ENCODE measurements around the gene BTBD16.
A peak's percentile ranks its signal among the peaks of the same experiment; 100 is the strongest.

BTBD16 gene

GRCh38 chr10:122271076-122271475, at the start of gene BTBD16:
Gene BTBD16, plus strand, starts transcription at chr10:122271296. Its CDS starts 3,786 bp downstream, at chr10:122275082.
- DNase-seq (ENCODE audit: low spot score), result no peak

- no peak for DNase-seq (ENCODE audit: low spot score)
Measured at GRCh38 chr10:122221958-122222357, 49.1 kb upstream of the BTBD16 start.

GRCh38 chr10:122222638-122223037, 48.5 kb upstream of the BTBD16 start:
- no peak for DNase-seq (ENCODE audit: low spot score)

GRCh38 chr10:122224159-122224558, 46.9 kb upstream of the BTBD16 start:
- DNase-seq (ENCODE audit: low spot score), result no peak

- DNase-seq (ENCODE audit: low spot score), result no peak
Measured at GRCh38 chr10:122225330-122225729, 45.8 kb upstream of the BTBD16 start.

- DNase-seq (ENCODE audit: low spot score), result no peak
Measured at GRCh38 chr10:122227754-122228153, 43.3 kb upstream of the BTBD16 start.

GRCh38 chr10:122229666-122230065, 41.4 kb upstream of the BTBD16 start:
- no peak for DNase-seq (ENCODE audit: low spot score)

GRCh38 chr10:122230222-122230621, 40.9 kb upstream of the BTBD16 start:
- DNase-seq (ENCODE audit: low spot score), result no peak

- peak; percentile 30 for DNase-seq (ENCODE audit: low spot score)
Measured at GRCh38 chr10:122232769-122233168, 38.3 kb upstream of the BTBD16 start.

GRCh38 chr10:122233857-122234348, 37.2 kb upstream of the BTBD16 start:
- DNase-seq (ENCODE audit: low spot score), result no peak

- DNase-seq (ENCODE audit: low spot score), result no peak
Measured at GRCh38 chr10:122234416-122234815, 36.7 kb upstream of the BTBD16 start.

GRCh38 chr10:122236690-122237306, 34.3 kb upstream of the BTBD16 start:
- DNase-seq (ENCODE audit: low spot score), result no peak

GRCh38 chr10:122237331-122237990, 33.6 kb upstream of the BTBD16 start:
- no peak for DNase-seq (ENCODE audit: low spot score)

GRCh38 chr10:122239578-122240257, 31.4 kb upstream of the BTBD16 start:
- DNase-seq (ENCODE audit: low spot score), result no peak

- DNase-seq (ENCODE audit: low spot score), result no peak
Measured at GRCh38 chr10:122240401-122240800, 30.7 kb upstream of the BTBD16 start.

- no peak for DNase-seq (ENCODE audit: low spot score)
Measured at GRCh38 chr10:122241836-122242235, 29.3 kb upstream of the BTBD16 start.

- DNase-seq (ENCODE audit: low spot score), result no peak
Measured at GRCh38 chr10:122243550-122243949, 27.5 kb upstream of the BTBD16 start.

- no peak for DNase-seq (ENCODE audit: low spot score)
Measured at GRCh38 chr10:122244001-122244975, 26.8 kb upstream of the BTBD16 start.

- no peak for DNase-seq (ENCODE audit: low spot score)
Measured at GRCh38 chr10:122245136-122245535, 26.0 kb upstream of the BTBD16 start.

GRCh38 chr10:122245897-122246296, 25.2 kb upstream of the BTBD16 start:
- no peak for DNase-seq (ENCODE audit: low spot score)

- DNase-seq (ENCODE audit: low spot score), result no peak
Measured at GRCh38 chr10:122246830-122247520, 24.1 kb upstream of the BTBD16 start.
